ENCODE measurements around the gene ATP5F1A.

Gene ATP5F1A

DNA sequence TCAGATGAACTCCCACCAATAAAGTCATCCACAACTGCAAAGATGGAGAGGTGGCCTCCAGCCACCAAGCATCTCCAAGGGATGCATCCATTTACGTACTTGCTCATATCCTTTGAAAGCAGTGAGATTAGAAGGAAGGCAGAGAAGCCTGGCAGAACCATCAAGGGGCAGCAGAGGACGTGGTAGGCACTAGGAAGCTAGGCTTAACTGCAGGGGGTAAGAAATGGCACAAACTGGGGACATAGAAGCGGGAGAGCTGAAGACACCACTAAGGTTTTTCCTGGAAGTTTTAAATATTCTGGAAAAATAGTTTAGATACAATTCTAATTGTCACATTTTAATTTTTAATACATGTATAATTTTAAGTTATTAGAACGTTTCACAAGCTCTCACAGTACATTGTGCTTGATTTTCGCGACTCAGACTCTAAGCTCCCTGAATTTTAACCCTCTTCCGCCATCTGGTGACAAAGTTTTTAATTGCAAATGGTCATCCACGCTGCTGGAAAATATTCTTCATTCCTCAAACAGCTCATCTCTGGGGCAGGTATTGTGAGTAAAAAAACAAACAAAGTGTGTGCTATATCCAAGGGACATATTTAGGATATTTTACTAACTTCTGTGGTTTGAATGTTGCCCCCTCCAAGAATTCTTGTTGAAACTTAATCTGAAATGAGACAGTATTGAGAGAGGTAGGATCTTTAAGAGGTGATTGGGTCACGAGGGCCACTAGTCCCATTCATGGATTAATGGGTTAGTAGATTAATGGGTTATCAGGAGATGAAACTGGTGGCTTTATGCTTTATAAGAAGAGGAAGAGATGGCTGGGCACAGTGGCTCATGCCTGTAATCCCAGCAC is 24.4 kb downstream of the ATP5F1A start:
- no peak for DNase-seq (ENCODE audit: low read depth)

DNA sequence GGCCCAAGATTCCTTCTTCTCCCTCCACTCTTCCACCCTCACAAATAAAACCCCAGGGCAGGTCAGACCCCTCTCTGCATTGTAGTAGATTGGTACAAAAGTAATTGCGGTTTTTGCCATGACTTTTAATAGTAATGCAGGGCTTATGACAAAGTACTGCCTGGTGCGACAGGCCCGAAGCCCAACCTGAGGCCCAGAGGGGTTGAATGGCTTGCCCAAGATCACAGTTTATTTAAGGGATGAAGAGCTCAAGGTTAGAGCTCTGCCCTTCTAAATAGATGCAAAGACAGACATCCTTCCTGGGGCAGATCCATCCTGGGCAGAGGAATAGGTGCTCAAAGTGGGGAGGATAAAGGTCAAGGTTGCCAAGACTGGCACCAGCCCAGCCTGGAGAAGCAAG is 25.1 kb downstream of the ATP5F1A start:
- DNase-seq (ENCODE audit: low read depth): no peak

DNA sequence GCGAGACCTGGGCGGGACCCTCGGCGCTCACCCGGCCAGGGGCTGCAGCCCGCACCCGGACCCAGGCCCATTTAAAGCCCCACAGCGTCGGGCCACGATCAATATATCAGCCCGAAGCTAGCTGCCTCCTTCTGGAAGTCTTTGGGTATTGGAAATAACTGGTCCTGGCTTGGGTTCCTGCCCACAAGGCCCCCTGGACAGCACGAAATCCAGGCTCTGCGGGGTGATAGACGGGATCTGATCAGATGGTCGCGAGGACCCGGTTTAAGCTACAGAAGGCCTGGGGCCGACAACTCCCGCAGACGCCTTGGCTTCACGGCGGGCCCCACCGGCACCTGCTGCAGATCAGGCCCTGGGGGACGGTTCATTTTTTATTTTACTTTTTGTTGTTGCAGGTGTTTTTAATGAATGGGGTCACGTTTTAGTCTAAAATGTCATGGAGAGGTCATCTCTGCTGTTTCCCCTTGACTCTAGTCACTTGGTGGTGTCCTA is 25.7 kb downstream of the ATP5F1A start:
- DNase-seq (ENCODE audit: low read depth): no peak

GRCh38 chr18:46071653-46072375 is 26.3 kb downstream of the ATP5F1A start, which contains the start of gene PSTPIP2:
Gene PSTPIP2 (minus strand): TSS chr18:46072260. CDS start chr18:46072188, 72 bp downstream.
- DNase-seq (ENCODE audit: low read depth): no peak

GRCh38 chr18:46070815-46071652 is 27.1 kb downstream of the ATP5F1A start:
- DNase-seq (ENCODE audit: low read depth): no peak

- no peak for DNase-seq (ENCODE audit: low read depth)
Measured at GRCh38 chr18:46070232-46070631, 27.9 kb downstream of the ATP5F1A start.

DNA sequence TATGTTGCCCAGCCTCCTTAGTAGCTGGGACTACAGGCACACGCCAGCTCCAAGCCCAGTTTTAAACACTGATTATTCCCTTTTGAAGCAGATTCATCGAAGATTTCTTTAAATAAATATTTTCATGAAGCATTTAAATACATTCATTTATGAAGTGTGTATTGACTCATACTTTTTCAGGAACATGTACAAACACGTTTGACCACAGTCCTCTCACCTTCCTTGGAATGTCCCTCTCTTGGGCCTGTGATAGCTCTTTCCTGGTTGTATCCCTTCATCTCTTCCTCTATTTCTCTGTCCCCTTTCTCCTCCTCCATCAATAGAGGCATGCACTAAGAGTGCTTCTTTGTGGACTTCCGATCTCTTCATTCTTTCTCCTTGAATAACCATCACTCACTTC is 28.6 kb downstream of the ATP5F1A start:
- DNase-seq (ENCODE audit: low read depth): no peak

DNA sequence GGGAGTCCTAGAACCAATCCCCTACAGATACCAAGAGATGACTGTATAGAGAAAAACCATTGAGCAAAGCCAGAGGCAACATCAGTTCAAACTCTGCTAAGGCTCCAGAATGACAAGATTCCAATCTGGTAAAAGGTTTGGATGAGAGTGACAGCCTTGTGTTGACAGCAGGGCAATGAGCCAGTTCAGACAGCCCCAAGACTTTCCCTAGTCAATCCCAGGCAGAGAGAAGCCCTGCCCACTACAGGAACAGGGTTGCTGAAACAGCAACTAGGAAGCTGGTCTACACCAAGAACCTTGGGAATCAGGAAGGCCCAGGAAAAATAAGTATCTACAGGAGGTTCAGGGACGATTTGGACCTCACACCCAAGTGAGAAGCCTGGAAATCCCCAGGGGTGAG is 29.3 kb downstream of the ATP5F1A start:
- DNase-seq (ENCODE audit: low read depth): no peak

DNA sequence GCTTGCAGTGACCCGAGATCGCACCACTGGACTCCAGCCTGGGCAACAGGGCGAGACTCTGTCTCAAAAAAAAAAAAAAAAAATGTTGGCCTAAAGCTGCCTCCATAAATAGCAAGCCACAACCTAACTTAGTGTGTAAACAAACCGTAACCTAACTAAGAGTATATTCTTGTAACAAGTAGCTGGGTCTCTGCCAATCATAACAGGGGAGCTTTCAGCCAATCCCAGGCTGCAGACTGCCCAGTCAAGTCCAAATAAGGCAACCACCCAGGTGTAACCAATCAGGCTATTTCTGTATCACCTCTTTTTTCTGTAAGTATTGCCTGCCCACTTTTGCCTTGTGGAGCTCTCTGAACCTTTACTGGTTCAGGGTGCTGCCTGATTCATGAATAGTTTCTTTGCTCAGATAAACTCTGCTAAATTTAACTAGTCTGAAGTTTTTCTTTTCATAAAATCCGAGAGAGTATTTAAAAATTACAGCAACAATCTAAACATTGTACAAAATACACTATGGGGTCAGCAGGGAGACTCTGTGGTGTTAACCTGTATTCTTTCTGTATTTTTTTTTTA is 30.6 kb downstream of the ATP5F1A start:
- no peak for DNase-seq (ENCODE audit: low read depth)

DNA sequence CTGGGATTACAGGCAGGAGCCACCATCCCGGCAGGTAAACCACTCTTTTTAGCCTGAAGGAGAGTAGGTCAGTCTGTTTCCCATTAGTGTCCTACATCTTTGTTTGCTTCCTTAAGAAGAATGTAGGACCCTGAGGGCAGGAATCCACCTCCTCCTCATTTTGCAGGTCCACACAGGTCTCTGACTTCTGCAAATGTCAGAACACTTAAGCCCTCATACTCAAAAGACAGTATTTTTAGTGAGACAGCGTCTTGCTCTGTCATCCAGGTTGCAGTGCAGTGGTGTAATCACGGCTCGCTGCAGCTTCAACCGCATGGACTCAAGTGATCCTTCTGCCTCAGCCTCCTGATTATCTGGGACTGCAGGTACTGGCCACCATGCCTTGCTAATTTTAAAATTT is 35.3 kb downstream of the ATP5F1A start:
- DNase-seq (ENCODE audit: low read depth): no peak

DNA sequence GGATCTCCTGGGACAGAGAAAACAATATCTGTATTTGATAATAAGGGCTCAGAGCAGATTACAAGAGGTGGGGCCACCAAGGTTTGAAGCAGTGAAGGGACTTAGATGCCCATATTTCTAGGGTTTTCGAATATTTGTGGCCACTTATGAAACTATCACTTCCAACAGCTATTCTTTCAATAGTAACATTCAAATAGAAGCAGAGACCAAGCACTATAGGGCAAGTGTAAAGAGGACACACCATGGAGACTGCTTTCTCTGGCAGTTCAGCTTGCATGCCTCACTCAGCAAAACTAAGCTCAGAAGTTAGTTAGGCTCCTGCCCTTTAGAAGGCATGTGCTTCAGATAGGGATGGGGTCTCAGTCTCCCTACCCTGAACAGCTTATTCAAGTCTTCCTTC is 36.3 kb downstream of the ATP5F1A start:
- no peak for DNase-seq (ENCODE audit: low read depth)

DNA sequence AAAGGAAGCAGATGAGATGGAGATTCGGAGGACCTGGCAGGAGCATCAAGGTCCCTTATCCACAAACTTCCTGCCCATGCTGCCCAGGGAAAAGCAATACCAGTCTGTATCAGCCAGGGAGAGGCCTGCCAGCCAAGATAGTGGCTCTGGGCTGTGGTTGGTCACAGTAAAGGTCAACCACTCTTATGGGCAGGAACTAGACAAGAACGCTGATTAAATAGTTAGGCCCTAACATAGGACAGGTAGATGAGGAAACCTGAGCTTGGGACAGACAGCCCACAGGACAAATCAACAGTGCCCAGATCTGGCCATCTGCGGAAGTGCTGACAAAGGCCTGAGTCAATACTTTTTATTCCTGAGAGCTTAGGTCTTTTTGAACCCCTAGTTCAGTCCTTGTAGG is 36.7 kb downstream of the ATP5F1A start:
- DNase-seq (ENCODE audit: low read depth): no peak

- DNase-seq (ENCODE audit: low read depth): no peak
Measured at GRCh38 chr18:46060359-46060841, 37.7 kb downstream of the ATP5F1A start.

DNA sequence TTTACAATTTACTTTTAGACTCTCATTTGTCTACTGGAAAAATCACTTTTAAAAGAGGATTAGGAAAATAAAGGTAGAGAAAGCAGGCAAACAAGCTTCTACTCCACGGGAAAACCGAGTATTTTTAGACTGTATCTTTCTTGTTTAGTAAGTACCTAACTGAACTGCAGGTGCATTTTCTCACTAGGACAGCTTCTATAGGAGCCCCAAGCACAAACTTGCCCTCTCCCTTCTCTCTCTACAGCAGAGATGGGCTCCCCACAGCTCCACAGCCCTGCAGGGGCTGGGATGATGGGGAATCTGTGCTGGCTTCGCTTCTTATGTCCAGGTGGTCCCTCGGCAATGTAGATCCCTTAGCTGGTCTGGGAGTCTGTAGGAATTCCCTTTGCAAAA is 42.3 kb downstream of the ATP5F1A start:
- no peak for DNase-seq (ENCODE audit: low read depth)

DNA sequence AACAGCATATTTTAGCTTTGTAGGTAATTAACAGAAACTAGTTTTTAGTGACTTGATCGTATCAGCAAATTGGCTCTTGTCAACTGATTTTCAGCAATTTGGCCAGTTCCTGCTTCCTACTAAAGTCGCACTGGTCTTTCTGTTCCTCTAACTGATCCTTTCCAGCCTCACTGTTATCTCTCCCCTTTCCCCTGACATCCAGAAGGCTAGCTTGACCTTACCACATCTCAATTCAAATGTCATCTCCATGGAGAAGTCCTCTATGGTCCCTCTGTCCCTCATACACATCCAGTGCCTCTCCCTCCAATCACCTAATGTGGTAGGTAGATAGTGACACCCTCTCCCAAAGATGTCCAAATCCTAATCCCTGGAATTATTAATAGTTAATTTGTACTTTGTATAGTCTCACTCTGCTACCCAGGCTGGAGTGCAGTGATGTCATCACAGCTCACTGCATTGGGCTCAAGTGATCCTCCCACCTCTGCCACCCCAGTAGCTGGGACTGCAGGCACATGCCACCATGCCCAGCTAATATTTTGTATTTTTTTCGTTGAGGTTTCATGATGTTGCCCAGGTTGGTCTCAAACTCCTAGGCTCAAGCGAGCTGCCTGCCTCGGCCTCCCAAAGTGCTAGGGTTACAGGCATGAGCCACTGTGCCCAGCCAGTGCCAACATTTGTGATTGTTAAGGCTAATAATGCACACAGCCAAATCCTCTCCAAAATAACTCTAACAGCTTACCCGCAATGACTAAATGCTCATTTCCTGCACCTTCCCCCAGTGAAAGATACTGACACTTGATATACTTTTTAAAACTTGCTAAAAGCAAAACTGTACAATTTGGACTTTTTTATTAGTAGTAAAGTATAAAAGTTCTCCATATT is 42.9 kb downstream of the ATP5F1A start:
- DNase-seq (ENCODE audit: low read depth): no peak

GRCh38 chr18:46053368-46054095 is 44.6 kb downstream of the ATP5F1A start:
- DNase-seq (ENCODE audit: low read depth): no peak

- no peak for DNase-seq (ENCODE audit: low read depth)
Measured at GRCh38 chr18:46051731-46052461, 46.2 kb downstream of the ATP5F1A start.

DNA sequence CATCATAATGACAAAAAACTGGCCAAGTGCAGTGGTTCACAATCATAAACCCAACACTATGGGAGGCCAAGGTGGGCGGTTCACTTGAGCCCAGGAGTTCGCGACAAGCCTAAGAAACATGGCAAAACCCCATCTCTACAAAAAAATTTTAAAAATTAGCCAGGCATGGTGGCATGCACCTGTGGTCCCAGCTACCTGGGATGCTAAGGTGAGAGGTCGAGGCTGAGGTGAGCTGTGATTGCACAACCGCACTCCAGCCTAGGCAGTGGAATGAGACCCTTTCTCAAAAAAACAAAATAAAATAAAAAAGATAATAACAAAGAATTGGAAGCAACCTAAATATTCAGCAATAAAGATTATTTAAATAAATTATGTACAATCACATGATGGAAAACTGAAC is 47.8 kb downstream of the ATP5F1A start:
- DNase-seq (ENCODE audit: low read depth): no peak

DNA sequence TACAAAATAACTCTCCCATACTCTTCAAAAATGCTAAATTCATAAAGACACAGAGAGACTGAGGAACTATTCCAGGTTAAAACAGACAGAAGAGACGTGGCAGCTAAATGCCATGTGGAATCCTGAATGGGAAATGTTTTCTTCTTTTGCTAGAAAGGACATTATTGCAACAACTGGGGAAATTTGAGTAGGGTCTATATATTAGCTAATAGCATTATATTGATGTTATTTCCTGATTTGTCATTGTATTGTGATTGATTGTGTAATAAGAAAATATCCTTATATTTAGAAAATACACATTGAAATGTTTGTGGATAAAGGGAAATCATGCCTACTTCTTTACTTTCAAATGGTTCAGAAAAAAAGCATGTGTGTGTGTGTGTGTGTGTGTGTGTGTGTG is 49.5 kb downstream of the ATP5F1A start:
- no peak for DNase-seq (ENCODE audit: low read depth)

Data from HS-27A (cell line).